ENCODE measurements around the gene ZNF599.
"Not testable (repeated sequence)": the region's sequence is repeated elsewhere in the genome, so short reads cannot be mapped to it uniquely, and the experiment has no call there.

Gene ZNF599

DNA sequence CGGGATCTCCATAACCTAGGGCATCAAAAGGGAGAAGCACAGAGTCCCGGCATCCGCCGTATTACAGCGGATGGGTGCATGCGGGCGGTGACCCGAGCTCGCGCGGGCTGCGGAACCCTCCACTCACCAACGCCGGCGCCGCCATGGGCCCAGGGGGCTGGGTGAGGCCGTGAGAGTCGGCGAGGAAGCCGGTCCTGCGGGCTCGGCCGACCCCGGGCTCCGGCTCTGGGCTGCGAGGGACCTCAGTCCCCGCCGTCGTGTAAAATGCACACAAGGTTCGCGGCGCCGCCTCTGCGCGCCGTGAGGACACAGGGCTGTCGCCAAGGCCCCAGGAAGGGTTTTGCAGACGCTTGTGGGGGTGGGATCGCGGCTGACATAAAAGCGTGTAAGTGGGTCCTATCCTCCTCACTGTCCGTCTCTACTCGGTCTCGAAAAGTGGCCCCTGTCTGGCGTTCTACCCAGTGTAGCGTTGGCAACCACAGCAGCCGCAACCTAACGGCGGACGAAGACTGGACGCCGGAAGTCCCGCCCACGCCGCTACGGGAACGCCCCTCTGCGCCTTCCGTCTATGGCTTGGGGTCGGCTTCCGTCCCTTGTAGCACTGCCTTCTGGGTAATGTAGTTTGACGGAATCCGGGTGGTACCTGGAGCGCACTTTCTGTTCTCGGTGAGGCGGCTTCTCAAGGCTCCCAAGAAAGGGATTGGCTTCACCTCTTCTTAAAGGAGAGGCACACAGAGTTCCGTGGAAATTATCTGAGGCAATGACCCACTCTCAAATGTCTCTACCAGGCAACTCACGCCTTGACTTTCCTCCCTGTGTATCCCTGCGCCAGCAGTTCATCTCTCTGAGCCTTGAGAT is at the start of gene ZNF599:
ZNF599 (minus strand) TSS at position 519 of the 858 bp plus-strand sequence; CDS start at position 145, 374 bp downstream.
- DNase-seq, result no peak

GRCh38 chr19:34818270-34818669 is 45.3 kb upstream of the ZNF599 start:
- DNase-seq, result no peak

- no peak for DNase-seq
Observed at GRCh38 chr19:34816708-34817107, 43.7 kb upstream of the ZNF599 start.

GRCh38 chr19:34808566-34808965 is 35.6 kb upstream of the ZNF599 start:
- DNase-seq, result no peak

DNA sequence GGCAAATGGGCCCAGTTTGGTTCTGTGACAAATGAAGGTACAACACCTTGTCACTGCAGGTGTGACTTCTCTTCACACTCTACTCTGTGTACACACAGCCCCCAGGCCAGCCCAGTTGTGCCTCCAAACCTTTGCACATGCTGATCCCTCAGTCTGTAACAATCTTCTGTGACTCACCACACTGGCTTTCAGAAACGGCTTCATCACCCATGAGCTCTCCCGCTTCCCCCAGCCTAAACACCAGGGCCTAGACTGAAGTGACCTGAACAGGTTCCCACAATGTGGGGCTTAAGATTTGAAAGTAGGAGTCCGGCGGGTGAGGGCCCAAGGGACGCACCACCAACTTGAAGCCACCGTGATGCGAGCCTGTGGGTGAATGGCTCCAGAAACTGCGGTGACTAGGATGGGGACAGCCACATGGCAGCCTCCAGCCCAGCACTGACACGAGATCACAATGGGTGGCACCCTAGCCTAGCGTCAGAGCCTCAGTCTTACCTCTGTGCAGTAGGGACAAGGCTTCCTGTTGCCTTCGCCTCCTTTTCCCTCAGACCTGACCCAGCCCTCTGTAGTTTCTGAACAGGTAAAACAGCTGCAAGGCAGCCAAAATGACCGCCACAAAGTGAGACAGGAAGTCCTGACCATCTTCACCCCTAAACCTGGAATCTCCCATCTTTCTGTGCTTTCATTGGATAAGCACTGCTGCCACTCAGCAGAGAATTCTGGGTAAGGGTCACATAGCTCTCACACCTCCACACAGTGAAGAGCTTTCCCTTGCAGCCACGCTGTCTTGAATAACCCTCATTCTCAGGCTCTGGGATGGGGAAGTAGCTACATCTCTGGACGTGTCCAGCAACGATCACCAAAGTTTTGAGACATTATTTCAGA is 34.2 kb upstream of the ZNF599 start:
- no peak for DNase-seq

DNA sequence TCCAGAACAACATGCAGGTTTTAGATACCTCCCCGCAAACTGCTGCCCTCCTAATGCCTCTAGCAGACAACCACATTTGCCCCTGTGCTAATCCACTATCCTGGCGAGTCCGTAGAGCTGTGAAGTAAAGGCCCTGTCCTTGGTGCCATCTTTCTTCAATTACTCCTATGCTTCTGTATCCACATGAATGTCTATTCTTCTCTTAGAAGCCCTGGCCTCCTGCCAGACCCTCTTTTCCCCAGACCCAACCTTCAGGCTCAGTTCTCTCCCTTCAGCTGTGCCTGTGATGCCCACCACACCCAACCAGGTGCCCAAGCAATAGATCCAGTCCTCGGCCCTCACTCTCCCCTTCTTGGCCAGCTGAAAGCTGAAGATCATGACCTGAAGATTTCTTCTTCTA is 31.1 kb upstream of the ZNF599 start:
- DNase-seq, result no peak

- DNase-seq, result not testable (repeated sequence)
Observed at GRCh38 chr19:34796953-34797352, 23.9 kb upstream of the ZNF599 start.

DNA sequence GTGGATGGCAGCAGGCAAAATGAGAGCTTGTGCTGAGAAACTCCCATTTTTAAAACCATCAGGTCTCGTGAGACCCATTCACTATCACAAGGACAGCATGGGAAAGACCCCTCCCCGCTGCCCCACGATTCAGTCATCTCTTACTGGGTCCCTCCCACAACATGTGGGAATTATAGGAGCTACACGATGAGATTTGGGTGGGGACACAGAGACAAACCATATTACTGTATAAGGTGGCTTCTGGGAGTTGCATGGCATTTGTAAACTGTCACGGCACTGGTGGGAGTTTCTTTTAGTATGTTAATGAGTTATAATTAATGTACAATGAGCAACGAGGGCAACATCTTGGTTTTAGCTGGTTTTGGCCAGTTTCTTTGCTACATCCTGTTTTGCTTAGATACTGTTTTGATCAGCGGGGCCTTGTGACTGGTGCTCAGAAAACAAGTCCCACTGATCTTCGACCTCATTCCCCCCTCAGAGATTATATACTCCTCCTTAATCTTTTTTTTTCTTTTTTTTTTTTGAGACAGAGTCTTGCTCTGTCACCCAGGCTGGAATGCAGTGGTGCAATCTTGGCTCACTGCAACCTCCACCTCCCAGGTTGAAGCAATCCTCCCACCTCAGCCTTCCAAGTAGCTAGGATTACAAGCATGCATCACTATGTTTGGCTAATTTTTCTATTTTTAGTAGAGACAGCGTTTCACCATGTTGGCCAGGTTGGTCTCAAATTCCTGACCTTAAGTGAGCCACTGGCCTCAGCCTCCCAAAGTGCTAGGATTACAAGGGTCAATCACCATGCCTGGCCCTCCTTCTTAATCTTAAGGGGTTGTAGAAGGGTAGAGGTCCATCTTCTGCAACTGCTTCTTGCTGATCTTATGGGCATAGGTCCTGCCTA is 21.3 kb upstream of the ZNF599 start:
- no peak for DNase-seq

DNA sequence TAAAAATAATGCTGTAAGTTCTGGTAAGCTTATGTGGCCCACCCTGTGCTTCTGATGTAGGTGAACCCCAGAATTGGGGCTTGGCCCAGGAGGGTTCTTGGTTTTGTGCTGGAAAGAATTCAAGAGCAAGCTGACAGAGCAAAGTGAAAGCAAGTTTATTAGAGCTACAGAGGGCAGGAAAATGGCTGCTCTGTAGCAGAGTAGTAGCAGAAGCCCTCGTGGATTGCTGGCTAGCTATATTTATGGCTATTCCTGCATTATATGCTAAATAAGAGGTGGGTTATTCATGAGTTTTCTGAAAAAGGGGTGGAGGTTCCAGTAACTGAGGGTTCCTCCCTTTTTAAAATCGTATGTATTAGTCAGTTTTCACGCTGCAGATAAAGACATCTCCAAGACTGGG is 20.6 kb upstream of the ZNF599 start:
- no peak for DNase-seq

GRCh38 chr19:34788074-34788473 is 15.1 kb upstream of the ZNF599 start:
- DNase-seq, result no peak

- DNase-seq, result no peak
Observed at GRCh38 chr19:34787059-34787824, 14.2 kb upstream of the ZNF599 start.

DNA sequence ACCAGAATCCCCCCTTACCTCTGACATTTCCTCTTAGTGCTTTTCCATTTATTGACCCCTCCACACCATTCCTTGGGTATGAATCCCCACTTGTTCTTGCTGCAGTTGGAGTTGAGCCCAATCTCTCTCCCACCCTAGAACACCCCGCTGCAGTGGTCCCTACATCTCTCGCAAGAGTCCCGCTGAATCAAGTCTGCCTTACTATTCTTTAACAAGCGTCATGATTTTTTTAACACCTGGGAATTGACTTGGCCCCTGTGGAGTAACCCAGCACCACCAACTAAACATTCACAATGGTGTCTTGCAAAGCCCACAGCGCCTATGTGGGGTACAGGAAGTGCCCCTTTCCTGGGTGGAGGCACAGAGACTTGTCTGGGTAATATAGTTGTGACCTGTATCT is 13.2 kb upstream of the ZNF599 start:
- no peak for DNase-seq

- no peak for DNase-seq
Observed at GRCh38 chr19:34779652-34780051, 6.6 kb upstream of the ZNF599 start.

DNA sequence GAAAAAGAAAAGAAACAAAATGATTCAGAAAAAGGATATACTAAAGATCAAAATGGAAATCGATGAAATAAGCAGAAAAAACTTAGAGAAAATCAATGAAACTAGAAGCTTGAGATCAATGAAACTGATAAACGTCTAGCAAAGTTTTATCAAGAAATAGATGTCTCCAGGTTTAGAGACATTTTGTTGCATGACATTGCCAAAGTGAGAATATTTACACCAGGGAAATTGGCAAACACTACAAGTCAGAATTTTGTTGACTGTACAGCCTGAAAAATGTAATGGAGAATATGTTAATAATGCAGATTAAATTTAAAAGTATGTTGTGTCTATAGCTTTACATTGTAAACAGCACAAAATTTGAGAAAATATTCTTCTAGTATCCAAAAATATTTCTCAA is 5.3 kb upstream of the ZNF599 start:
- no peak for DNase-seq

DNA sequence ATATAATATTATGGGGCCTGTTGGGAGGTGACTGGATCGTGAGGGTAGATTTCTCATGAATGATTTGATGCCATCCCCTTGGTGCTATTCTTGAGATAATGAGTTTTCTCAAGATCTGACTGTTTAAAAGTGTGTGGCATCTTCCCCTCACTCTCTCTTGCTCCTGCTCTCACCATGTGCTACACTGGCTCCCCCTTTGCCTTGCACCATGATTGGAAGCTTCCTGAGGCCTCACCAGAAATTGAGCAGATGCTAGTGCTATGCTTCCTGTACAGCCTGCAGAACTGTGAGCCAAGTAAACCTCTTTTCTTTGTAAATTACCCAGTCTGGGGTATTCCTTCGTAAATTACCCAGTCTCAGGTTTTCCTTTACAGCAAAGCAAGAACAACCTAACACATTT is 1.8 kb upstream of the ZNF599 start:
- DNase-seq, result no peak

DNA sequence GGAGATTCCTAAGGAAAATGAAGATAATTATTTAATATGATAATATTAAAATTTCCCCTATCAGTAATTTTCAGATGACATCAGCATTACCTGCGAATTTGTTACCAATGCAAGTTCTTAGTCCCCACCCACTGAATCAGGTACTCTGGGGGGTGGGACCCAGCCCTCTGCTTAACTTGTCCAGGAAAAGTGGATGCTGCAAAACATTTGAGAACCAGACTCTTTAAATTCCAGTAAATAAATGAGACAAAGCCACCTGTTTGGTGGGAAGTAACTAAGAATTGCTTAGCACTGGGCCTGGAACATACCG is 495 bp upstream of the ZNF599 start:
- DNase-seq, result no peak

GRCh38 chr19:34767951-34768350 is 5.1 kb downstream of the ZNF599 start:
- DNase-seq, result no peak

GRCh38 chr19:34766386-34766785 is 6.6 kb downstream of the ZNF599 start:
- no peak for DNase-seq

DNA sequence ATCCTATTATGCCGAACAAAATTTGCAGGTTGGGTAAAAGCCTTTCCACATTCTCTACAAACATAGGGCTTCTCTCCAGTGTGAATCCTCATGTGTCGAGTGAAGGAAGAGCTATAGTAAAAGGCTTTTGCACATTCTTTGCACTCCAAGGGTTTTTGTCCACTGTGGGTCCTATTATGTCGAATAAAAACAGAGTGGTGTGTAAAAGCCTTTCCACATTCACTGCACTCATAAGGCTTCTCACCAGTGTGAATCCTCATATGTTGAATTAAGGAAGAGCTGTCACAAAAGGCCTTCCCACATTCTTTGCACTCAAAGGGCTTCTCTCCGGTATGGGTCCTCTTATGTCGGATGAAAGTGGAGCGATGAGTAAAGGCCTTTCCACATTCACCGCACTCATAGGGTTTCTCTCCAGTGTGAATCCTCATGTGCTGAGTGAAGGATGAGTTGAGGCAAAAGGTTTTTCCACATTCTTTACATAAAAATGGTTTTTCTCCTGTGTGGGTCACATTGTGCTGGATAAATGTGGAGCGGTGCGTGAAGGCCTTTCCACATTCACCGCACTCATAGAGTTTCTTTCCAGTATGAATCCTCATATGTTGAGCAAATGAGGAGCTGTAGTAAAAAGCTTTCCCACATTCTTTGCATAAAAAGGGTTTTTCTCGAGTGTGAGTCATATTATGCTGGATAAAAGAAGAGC is 13.6 kb downstream of the ZNF599 start:
- no peak for DNase-seq

GRCh38 chr19:34757441-34757840 is 15.6 kb downstream of the ZNF599 start:
- no peak for DNase-seq

DNA sequence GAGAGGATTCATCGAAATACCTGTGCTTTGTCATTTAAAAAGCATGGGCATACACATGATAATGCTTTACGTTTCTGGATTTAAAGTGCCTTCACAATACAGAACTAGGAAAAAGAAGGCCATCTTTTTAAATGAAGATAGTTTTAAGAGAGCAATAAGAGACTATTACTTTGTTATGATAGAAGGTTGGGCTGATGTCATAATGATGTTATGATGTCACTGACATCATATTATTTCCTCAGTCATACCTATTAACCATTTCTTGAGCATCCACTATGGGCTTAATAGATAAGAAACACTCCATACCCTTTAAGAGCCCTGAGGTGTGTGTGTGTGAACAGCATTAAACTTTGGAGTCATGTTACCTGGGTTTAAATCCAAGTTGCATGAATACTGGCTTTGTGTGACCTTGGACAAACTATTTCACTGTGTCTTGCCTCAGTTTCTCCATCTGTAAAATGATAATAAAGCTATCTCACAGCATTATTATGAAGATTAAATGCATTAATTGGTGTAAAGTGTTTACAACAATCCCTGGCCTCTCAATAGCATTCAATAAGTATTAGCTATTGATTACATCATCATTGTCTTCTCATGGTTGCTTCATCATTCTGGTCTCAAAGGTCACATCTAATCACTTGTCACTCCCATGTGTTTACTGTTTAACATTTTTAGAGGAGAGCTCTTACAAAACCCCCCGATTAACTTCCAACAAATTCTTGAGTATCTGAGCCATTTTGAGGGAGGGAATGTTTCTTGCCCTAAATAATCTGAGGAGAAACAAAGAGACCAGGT is 27.9 kb downstream of the ZNF599 start:
- no peak for DNase-seq
